Activated CD4-positive, alpha-beta memory T cell treated with anti-CD3 and anti-CD28 coated beads for 36 hours (primary cell): Measurements from ENCODE around the gene FBXL13. TPM values are rescaled to one million over a fixed set of nuclear protein-coding genes. Genes with fewer than 3 reads are reported as not detected.
"Not testable (repeated sequence)": the region's sequence is repeated elsewhere in the genome, so short reads cannot be mapped to it uniquely, and the experiment has no call there.

Experiments used
- CTCF ChIA-PET: fragments of 350-600 bp; sonication (Branson Sonifier 250); formaldehyde crosslinking; loops from one replicate; lab custom pipeline; 2021; ENCODE audit warnings: antibody characterized with exemption, inconsistent platforms; lab: Charles Lee
- POLR2A ChIA-PET: fragments of 350-600 bp; sonication (Branson Sonifier 250); formaldehyde crosslinking; loops from one replicate; lab custom pipeline; 2021; ENCODE audit warnings: antibody characterized with exemption; lab: Charles Lee
- DNase-seq: peaks from one replicate; pipeline ENCODE4 v3.0.0-alpha.2; 2020
- H3K27ac Mint-ChIP-seq: one replicate; pipeline ENCODE4 v1.8.0; 2021; ENCODE audit warnings: mixed read lengths
- H3K27me3 Mint-ChIP-seq: one replicate; pipeline ENCODE4 v1.8.0; 2021; ENCODE audit warnings: mixed read lengths
- H3K36me3 Mint-ChIP-seq: one replicate; pipeline ENCODE4 v1.8.0; 2021; ENCODE audit warnings: mixed read lengths
- H3K4me1 Mint-ChIP-seq: one replicate; pipeline ENCODE4 v1.8.0; 2021; ENCODE audit warnings: low read depth, mixed read lengths
- H3K4me3 Mint-ChIP-seq: one replicate; pipeline ENCODE4 v1.8.0; 2021; ENCODE audit warnings: mild to moderate bottlenecking, mixed read lengths
- H3K9me3 Mint-ChIP-seq: one replicate; pipeline ENCODE4 v1.8.0; 2021; ENCODE audit warnings: mixed read lengths
- intact Hi-C: fragments of 100-400 bp; cut with micrococcal nuclease; formaldehyde crosslinking; loops from one replicate; pipeline ENCODE4 v1.15.1; 2023
- total RNA-seq, 2 experiments: library from RNA; stranded (reverse); gene quantifications; one replicate each; pipeline ENCODE4 v1.2.3, GENCODE V29; 2021

The FBXL13 gene
- total RNA-seq, 2 experiments from 2014 or later, result 0.45 to 0.63 TPM

DNA sequence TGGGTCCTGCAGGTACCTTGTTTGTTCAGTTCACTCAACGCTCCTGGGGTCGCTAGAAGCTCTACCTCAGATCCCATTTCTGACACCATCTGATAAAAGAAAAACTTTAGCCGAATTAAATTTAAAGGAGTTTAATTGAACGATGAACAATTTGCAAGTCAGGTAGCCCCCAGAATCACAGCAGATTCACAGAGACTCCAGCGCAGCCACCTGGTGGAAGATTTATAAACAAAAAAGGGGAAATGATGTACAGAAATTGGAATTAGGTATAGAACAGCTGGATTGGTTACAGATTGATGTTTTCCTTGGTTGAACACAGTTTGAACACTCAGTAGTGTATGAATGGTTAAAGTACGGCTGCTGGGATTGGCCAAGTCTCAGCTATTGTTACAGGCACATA lies 23.1 kb downstream of the FBXL13 start:
- Mint-ChIP-seq H3K9me3 (peaks cover 7% of the 10 kb centered on the region), H3K27ac (no peak overlapping the region), H3K27me3 (no peaks in the 10 kb centered on the region), H3K4me1 (no peaks in the 10 kb centered on the region), H3K4me3 (no peak overlapping the region), H3K36me3 (peaks cover 3% of the 10 kb centered on the region)
- intact Hi-C loops, result no loop called here
- ChIA-PET CTCF (interaction anchor here (0.9 to 1.9 kb wide), 2 partner anchors 10 to 22 kb away, joined by 3 to 10 read pairs; no protein-coding TSS in a partner anchor), POLR2A (no interaction called here)
- DNase-seq, result no peak

GRCh38 chr7:103048833-103049232 lies 25.8 kb downstream of the FBXL13 start:
- Mint-ChIP-seq H3K36me3 (no peaks in the 10 kb centered on the region), H3K4me3 (no peak overlapping the region), H3K4me1 (no peaks in the 10 kb centered on the region), H3K9me3 (peaks cover 8% of the 10 kb centered on the region), H3K27ac (no peak overlapping the region), H3K27me3 (no peaks in the 10 kb centered on the region)
- no peak for DNase-seq
- CTCF ChIA-PET, result no interaction called here
- POLR2A ChIA-PET, result interaction anchor here (1.0 kb wide), 1 partner anchor 27 kb away, joined by 3 read pairs; no protein-coding TSS in a partner anchor
- intact Hi-C loops, result no loop called here

- DNase-seq, H3K4me1 Mint-ChIP-seq, intact Hi-C loops, H3K36me3 Mint-ChIP-seq, H3K27ac Mint-ChIP-seq, POLR2A ChIA-PET, CTCF ChIA-PET, H3K27me3 Mint-ChIP-seq, H3K4me3 Mint-ChIP-seq: not testable (repeated sequence)
- H3K9me3 Mint-ChIP-seq, result peaks cover 15% of the 10 kb centered on the region
Observed at GRCh38 chr7:103041815-103042214, 32.8 kb downstream of the FBXL13 start.

DNA sequence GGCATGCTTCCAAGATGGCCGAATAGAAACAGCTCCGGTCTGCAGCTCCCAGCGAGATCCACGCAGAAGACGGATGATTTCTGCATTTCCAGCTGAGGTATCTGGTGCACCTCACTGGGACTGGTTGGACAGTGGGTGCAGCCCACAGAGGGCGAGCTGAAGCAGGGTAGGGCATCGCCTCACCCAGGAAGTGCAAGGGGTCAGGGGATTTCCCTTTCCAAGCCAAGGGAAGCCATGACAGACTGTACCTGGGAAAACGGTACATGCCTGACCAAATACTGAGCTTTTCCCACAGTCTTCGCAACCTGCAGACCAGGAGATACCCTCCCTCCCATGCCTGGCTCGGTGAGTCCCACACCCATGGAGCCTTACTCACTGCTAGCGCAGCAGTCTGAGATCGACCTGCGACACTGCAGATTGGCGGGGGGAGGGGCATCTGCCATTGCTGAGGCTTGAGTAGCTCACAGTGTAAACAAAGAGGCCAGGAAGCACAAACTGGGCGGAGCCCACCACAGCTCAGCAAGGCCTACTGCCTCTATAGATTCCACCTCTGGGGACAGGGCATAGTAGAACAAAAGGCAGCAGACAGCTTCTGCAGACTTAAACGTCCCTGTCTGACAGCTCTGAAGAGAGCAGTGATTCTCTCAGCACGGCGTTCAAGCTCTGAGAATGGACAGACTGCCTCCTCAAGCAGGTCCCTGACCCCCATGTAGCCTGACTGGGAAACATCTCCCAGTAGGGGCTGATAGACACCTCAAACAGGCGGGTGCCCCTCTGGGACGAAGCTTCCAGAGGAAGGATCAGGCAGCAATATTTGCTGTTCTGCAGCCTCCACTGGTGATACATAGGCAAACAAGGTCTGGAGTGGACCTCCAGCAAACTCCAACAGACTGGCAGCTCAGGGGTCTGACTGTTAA lies 36.5 kb downstream of the FBXL13 start:
- H3K4me1 Mint-ChIP-seq, H3K27me3 Mint-ChIP-seq, intact Hi-C loops, CTCF ChIA-PET, POLR2A ChIA-PET, H3K36me3 Mint-ChIP-seq, H3K4me3 Mint-ChIP-seq, H3K27ac Mint-ChIP-seq: not testable (repeated sequence)
- peaks cover 10% of the 10 kb centered on the region for H3K9me3 Mint-ChIP-seq
- DNase-seq, result peak; percentile 12

DNA sequence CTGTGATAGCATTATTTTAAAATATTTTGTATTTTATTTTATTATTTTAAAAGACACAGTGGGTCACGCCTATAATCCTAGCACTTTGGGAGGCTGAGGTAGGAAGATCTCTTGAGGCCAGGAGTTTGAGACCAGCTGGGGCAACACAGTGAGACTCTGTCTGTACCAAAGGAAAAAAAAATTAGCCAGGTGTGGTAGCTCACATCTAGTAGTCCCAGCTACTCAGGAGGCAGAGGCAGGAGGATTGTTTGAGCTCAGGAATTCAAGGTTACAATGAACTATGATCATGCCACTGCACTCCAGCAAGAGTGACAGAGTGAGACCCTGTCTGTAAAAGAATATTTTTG lies 37.1 kb downstream of the FBXL13 start:
- no peaks in the 10 kb centered on the region for H3K36me3 Mint-ChIP-seq
- no peak overlapping the region for H3K27ac Mint-ChIP-seq
- peaks cover 4% of the 10 kb centered on the region for H3K9me3 Mint-ChIP-seq
- POLR2A ChIA-PET, result no interaction called here
- no peaks in the 10 kb centered on the region for H3K4me1 Mint-ChIP-seq
- CTCF ChIA-PET, result no interaction called here
- H3K4me3 Mint-ChIP-seq, result no peak overlapping the region
- DNase-seq, result no peak
- no peaks in the 10 kb centered on the region for H3K27me3 Mint-ChIP-seq
- intact Hi-C loops, result no loop called here

- H3K4me3 Mint-ChIP-seq, H3K27ac Mint-ChIP-seq, DNase-seq, H3K4me1 Mint-ChIP-seq, H3K9me3 Mint-ChIP-seq, H3K27me3 Mint-ChIP-seq, intact Hi-C loops, POLR2A ChIA-PET, H3K36me3 Mint-ChIP-seq: not testable (repeated sequence)
- CTCF ChIA-PET, result interaction anchor here (0.7 kb wide), 1 partner anchor 135 kb away, joined by 3 read pairs; no protein-coding TSS in a partner anchor
Observed at GRCh38 chr7:103034318-103034717, 40.3 kb downstream of the FBXL13 start.

GRCh38 chr7:103031781-103032180 lies 42.8 kb downstream of the FBXL13 start:
- intact Hi-C loops, result no loop called here
- DNase-seq, result no peak
- CTCF ChIA-PET, result no interaction called here

DNA sequence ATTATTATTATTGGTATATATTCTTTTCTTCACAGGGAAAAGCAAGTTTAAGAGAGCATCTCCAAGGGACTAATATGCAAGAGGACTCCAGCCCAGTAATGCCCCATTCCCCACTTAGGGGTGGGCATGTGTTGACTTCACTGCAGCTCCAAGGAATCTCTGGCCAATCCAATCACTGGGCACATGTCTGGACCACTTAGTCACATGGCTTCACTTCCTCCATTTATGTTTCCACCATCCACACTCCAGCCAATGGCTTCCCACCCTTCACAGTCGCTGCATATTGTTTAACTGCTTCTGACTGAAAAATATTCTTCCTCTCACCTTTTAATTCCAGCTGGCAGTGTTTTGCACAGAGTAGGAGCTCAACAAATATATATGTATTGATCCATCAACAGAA lies 43.6 kb downstream of the FBXL13 start:
- no peaks in the 10 kb centered on the region for H3K36me3 Mint-ChIP-seq
- H3K27ac Mint-ChIP-seq, result no peak overlapping the region
- no peak for DNase-seq
- H3K4me1 Mint-ChIP-seq, result no peaks in the 10 kb centered on the region
- ChIA-PET CTCF (no interaction called here), POLR2A (no interaction called here)
- H3K9me3 Mint-ChIP-seq, result no peaks in the 10 kb centered on the region
- intact Hi-C loops, result no loop called here
- no peak overlapping the region for H3K4me3 Mint-ChIP-seq
- no peaks in the 10 kb centered on the region for H3K27me3 Mint-ChIP-seq

More at GRCh38 chr7:103031781-103032180, 42.8 kb downstream of the FBXL13 start:
- H3K27me3 Mint-ChIP-seq, result no peaks in the 10 kb centered on the region
- no peaks in the 10 kb centered on the region for H3K36me3 Mint-ChIP-seq
- H3K4me3 Mint-ChIP-seq, result no peak overlapping the region
- no peaks in the 10 kb centered on the region for H3K4me1 Mint-ChIP-seq
- POLR2A ChIA-PET, result no interaction called here
- no peaks in the 10 kb centered on the region for H3K9me3 Mint-ChIP-seq
- no peak overlapping the region for H3K27ac Mint-ChIP-seq

GRCh38 chr7:103025341-103025740 lies 49.3 kb downstream of the FBXL13 start:
- H3K9me3 Mint-ChIP-seq, result peaks cover 13% of the 10 kb centered on the region
- H3K27me3 Mint-ChIP-seq, result no peaks in the 10 kb centered on the region
- peaks cover 13% of the 10 kb centered on the region for H3K36me3 Mint-ChIP-seq
- no peak overlapping the region for H3K27ac Mint-ChIP-seq
- H3K4me3 Mint-ChIP-seq, result no peak overlapping the region
- DNase-seq, result no peak
- ChIA-PET POLR2A (no interaction called here), CTCF (no interaction called here)
- peaks cover 2% of the 10 kb centered on the region for H3K4me1 Mint-ChIP-seq
- intact Hi-C loops, result no loop called here

DNA sequence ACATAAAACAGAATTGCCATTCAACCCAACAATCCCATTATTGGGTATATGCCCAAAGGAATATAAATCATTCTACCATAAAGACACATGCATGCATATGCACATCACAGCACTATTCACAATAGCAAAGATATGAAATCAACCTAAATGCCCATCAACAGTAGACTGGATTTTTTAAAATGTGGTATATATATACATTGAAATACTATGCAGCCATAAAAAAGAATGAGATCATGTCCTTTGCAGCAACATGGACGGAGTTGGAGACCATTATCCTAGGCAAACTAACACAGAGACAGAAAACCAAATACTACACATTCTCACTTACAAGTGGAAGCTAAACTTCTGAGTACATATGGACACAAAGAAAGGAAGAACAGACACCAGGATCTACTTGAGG lies 51.0 kb downstream of the FBXL13 start:
- CTCF ChIA-PET, H3K4me3 Mint-ChIP-seq, intact Hi-C loops, H3K4me1 Mint-ChIP-seq, POLR2A ChIA-PET, DNase-seq, H3K27me3 Mint-ChIP-seq, H3K27ac Mint-ChIP-seq: not testable (repeated sequence)
- peaks cover 15% of the 10 kb centered on the region for H3K9me3 Mint-ChIP-seq
- H3K36me3 Mint-ChIP-seq, result peaks cover 15% of the 10 kb centered on the region

DNA sequence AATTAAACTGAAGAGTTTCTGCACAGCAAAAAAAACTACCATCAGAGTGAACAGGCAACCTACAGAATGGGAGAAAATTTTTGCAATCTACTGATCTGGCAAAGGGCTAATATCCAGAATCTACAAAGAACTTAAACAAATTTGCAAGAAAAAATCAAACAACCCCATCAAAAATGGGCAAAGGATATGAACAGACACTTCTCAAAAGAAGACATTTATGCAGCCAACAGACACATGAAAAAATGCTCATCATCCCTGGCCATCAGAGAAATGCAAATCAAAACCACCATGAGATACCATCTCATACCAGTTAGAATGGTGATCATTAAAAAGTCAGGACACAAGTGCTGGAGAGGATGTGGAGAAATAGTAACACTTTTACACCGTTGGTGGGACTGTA lies 53.1 kb downstream of the FBXL13 start:
- Mint-ChIP-seq H3K36me3 (peaks cover 18% of the 10 kb centered on the region), H3K9me3 (peaks cover 15% of the 10 kb centered on the region)
- H3K27me3 Mint-ChIP-seq, intact Hi-C loops, H3K27ac Mint-ChIP-seq, POLR2A ChIA-PET, DNase-seq, H3K4me1 Mint-ChIP-seq, H3K4me3 Mint-ChIP-seq, CTCF ChIA-PET: not testable (repeated sequence)

DNA sequence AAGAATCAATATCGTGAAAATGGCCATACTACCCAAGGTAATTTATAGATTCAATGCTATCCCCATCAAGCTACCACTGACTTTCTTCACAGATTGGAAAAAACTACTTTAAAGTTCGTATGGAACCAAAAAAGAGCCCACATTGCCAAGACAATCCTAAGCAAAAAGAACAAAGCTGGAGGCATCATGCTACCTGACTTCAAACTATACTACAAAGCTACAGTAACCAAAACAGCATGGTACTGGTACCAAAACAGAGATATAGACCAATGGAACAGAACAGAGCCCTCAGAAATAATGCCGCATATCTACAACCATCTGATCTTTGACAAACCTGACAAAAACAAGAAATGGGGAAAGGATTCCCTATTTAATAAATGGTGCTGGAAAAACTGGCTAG lies 53.7 kb downstream of the FBXL13 start:
- H3K27ac Mint-ChIP-seq, intact Hi-C loops, H3K4me1 Mint-ChIP-seq, H3K4me3 Mint-ChIP-seq, POLR2A ChIA-PET, DNase-seq, H3K27me3 Mint-ChIP-seq, CTCF ChIA-PET: not testable (repeated sequence)
- peaks cover 20% of the 10 kb centered on the region for H3K9me3 Mint-ChIP-seq
- H3K36me3 Mint-ChIP-seq, result peaks cover 18% of the 10 kb centered on the region

GRCh38 chr7:103018295-103018694 lies 56.3 kb downstream of the FBXL13 start:
- DNase-seq, POLR2A ChIA-PET, H3K4me1 Mint-ChIP-seq, CTCF ChIA-PET, H3K4me3 Mint-ChIP-seq, H3K27me3 Mint-ChIP-seq, H3K27ac Mint-ChIP-seq: not testable (repeated sequence)
- Mint-ChIP-seq H3K36me3 (peaks cover 21% of the 10 kb centered on the region), H3K9me3 (peaks cover 22% of the 10 kb centered on the region)
- intact Hi-C loops, result loop anchor here (5.0 kb wide), 1 partner anchor 51 kb away; no protein-coding TSS in a partner anchor
